GM23248 (cell line): Measurements from ENCODE around the gene TIAM2.

Experiments used
- EZH2 ChIP-seq: fragments of 200-600 bp; sonication (generic); IDR thresholded peaks from 2 replicates; pipeline ENCODE4 v1.6.1; 2018; ENCODE audit warnings: antibody characterized with exemption, mild to moderate bottlenecking; ENCODE audit not compliant: insufficient read depth, poor library complexity, severe bottlenecking
- EZH2phosphoT487 ChIP-seq: fragments of 200-600 bp; sonication (generic); IDR thresholded peaks from 2 replicates; pipeline ENCODE4 v1.6.1; 2018; ENCODE audit warnings: antibody characterized with exemption, moderate library complexity, mild to moderate bottlenecking, low read depth; ENCODE audit not compliant: insufficient read depth

GRCh38 chr6:155248008-155249001 lies 253.2 kb downstream of the TIAM2 start:
- TF ChIP-seq EZH2 (no peak), EZH2phosphoT487 (no peak)
